ENCODE measurements around the gene ZNF367. TPM values are rescaled to one million over a fixed set of nuclear protein-coding genes. Genes with fewer than 3 reads are reported as not detected.

The ZNF367 gene
- total and polyA plus RNA-seq, 2 of the 4 experiments (the other 2 are of a cell fraction), result 1.1 to 2.7 TPM

DNA sequence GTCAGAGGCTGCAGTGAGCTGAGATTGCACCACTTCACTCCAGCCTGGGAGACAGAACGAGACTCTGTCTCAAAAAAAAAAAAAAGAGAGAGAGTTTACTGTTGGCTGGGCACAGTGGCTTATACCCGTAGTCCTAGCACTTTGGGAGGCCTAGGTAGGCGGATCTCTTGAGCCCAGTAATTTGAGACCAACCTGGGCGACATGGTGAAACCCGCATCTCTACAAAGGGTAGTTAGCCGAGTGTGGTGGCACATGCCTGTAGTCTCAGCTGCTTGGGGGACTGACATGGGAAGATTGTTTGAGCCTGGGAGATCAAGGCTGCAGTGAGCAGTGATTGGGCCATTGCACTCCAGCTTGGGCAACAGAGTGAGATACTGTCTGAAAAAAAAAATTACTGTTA lies 44.4 kb upstream of the ZNF367 start:
- POLR2A ChIA-PET (ENCODE audit: unreplicated experiment), result no interaction called here
- H3K14ac ChIP-seq (replicated peaks; ENCODE audit: low read depth, low read length), result no peak overlapping the region
- BruUV-seq (replicated peaks), result no TSS peak

More for the DNA sequence above, 44.4 kb upstream of the ZNF367 start:
- Histone ChIP-seq H2BK15ac (ENCODE audit: low read depth, low read length) (no peak overlapping the region), H2AFZ (replicated peaks; ENCODE audit: low read length, poor library complexity) (no peak overlapping the region), H3K4ac (ENCODE audit: low read depth, low read length) (no peak overlapping the region), H3K79me1 (ENCODE audit: low read depth in 1 of 2, low read length in 2 of 2) (peaks cover 6 to 37% of the 10 kb centered on the region in 2 experiments; a peak in 3 of 4 replicates), H3K18ac (ENCODE audit: low read depth, low read length) (no peak overlapping the region), H4K20me1 (ENCODE audit: insufficient read depth, low read length) (no peaks in the 10 kb centered on the region), H3K4me3 (ENCODE audit: insufficient read depth, low read depth, low read length) (no peak overlapping the region), H2BK120ac (ENCODE audit: low read depth, low read length) (no peak overlapping the region), H3K9me1 (ENCODE audit: insufficient read depth, low read length) (peaks cover 2% of the 10 kb centered on the region; the same call in 1 of the 2 replicates), H3K9ac (ENCODE audit: low read depth, low read length) (no peak overlapping the region), H3K36me3 (ENCODE audit: control insufficient read depth, insufficient read depth, low read length) (peaks cover 11% of the 10 kb centered on the region), H2BK5ac (ENCODE audit: low read depth, low read length, poor library complexity, severe bottlenecking) (no peak overlapping the region), H3K27ac (ENCODE audit: insufficient read depth, low read length) (no peak overlapping the region), H2AK9ac (replicated peaks; ENCODE audit: low read depth, low read length, poor library complexity) (no peak overlapping the region), H2BK20ac (ENCODE audit: low read depth, low read length) (no peak overlapping the region), H3K9me3 (ENCODE audit: control insufficient read depth, insufficient read depth, low read length) (no peaks in the 10 kb centered on the region), H3K56ac (ENCODE audit: extremely low read depth, insufficient read depth, low read length) (no peak overlapping the region), H3K4me1 (ENCODE audit: control insufficient read depth, insufficient read depth, low read length) (peaks cover 8% of the 10 kb centered on the region), H3K27me3 (ENCODE audit: control insufficient read depth, insufficient read depth, low read length) (no peaks in the 10 kb centered on the region), H3K23ac (ENCODE audit: low read depth, low read length) (no peak overlapping the region), H3K4me2 (ENCODE audit: low read depth, low read length) (no peak overlapping the region), H2AK5ac (ENCODE audit: low read depth, low read length) (no peak overlapping the region), H4K8ac (ENCODE audit: low read depth in 2 of 2, low read length in 2 of 2) (no peak overlapping the region), H4K5ac (ENCODE audit: low read depth, low read length) (no peak overlapping the region), H4K91ac (ENCODE audit: insufficient read depth, low read depth, low read length) (no peak overlapping the region)
- in situ Hi-C loops (cut with MboI; ENCODE audit: low sequenced_read_pairs) (no loop called here), intact Hi-C loops (cut with micrococcal nuclease) (loop anchor here (5.0 kb wide), 1 partner anchor 40 kb away; no protein-coding TSS in a partner anchor), dilution Hi-C loops (cut with HindIII; ENCODE audit: low sequenced_read_pairs, unreplicated experiment) (no loop called here)
- WGBS, 2 experiments (ENCODE audit: extremely low coverage in 2 of 2, insufficient read length in 1 of 2), result 93% methylated on average over 5 of the region's 6 CpGs; no CpG with 5 or more reads in 1 of the 2 experiments
- no peak for TF ChIP-seq MXI1 (IDR thresholded peaks at IDR 0.05; ENCODE audit: borderline replicate concordance, low read depth, low read length)
- no peak for TF ChIP-seq NFE2L2 (IDR thresholded peaks at IDR 0.05; ENCODE audit: low read depth, low read length)
- TF ChIP-seq, protein P1, sequence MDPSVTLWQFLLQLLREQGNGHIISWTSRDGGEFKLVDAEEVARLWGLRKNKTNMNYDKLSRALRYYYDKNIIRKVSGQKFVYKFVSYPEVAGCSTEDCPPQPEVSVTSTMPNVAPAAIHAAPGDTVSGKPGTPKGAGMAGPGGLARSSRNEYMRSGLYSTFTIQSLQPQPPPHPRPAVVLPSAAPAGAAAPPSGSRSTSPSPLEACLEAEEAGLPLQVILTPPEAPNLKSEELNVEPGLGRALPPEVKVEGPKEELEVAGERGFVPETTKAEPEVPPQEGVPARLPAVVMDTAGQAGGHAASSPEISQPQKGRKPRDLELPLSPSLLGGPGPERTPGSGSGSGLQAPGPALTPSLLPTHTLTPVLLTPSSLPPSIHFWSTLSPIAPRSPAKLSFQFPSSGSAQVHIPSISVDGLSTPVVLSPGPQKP (IDR thresholded peaks at IDR 0.05; ENCODE audit: borderline replicate concordance, low read depth, low read length), result no peak
- no peak for TF ChIP-seq MAZ (IDR thresholded peaks at IDR 0.05; ENCODE audit: borderline replicate concordance, low read depth, low read length)
- no peak for TF ChIP-seq SMC3 (IDR thresholded peaks at IDR 0.05; ENCODE audit: low read depth, low read length)
- no peak for TF ChIP-seq CEBPB (IDR thresholded peaks at IDR 0.05; ENCODE audit: low read depth, low read length)
- TF ChIP-seq, protein P2, sequence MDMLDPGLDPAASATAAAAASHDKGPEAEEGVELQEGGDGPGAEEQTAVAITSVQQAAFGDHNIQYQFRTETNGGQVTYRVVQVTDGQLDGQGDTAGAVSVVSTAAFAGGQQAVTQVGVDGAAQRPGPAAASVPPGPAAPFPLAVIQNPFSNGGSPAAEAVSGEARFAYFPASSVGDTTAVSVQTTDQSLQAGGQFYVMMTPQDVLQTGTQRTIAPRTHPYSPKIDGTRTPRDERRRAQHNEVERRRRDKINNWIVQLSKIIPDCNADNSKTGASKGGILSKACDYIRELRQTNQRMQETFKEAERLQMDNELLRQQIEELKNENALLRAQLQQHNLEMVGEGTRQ (IDR thresholded peaks at IDR 0.05; ENCODE audit: low read depth, low read length), result no peak
- no peak for TF ChIP-seq RFX5 (IDR thresholded peaks at IDR 0.05; ENCODE audit: low read depth, low read length)
- TF ChIP-seq, protein P3, sequence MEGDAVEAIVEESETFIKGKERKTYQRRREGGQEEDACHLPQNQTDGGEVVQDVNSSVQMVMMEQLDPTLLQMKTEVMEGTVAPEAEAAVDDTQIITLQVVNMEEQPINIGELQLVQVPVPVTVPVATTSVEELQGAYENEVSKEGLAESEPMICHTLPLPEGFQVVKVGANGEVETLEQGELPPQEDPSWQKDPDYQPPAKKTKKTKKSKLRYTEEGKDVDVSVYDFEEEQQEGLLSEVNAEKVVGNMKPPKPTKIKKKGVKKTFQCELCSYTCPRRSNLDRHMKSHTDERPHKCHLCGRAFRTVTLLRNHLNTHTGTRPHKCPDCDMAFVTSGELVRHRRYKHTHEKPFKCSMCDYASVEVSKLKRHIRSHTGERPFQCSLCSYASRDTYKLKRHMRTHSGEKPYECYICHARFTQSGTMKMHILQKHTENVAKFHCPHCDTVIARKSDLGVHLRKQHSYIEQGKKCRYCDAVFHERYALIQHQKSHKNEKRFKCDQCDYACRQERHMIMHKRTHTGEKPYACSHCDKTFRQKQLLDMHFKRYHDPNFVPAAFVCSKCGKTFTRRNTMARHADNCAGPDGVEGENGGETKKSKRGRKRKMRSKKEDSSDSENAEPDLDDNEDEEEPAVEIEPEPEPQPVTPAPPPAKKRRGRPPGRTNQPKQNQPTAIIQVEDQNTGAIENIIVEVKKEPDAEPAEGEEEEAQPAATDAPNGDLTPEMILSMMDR (conservative IDR thresholded peaks at IDR 0.05; ENCODE audit: low read depth, low read length), result no peak
- TF ChIP-seq FOS (IDR thresholded peaks at IDR 0.05; ENCODE audit: low read depth, low read length), result no peak
- TF ChIP-seq BHLHE40 (IDR thresholded peaks at IDR 0.05; ENCODE audit: low read depth, low read length), result no peak
- TF ChIP-seq RAD21 (IDR thresholded peaks at IDR 0.05; ENCODE audit: low read length), result no peak
- CTCF ChIA-PET, result interaction anchor here (1.1 kb wide), 1 partner anchor 38 kb away, joined by 3 read pairs; no protein-coding TSS in a partner anchor
- no peak for ATAC-seq (ENCODE audit: low read depth)
- DNase-seq, result no peak

All from IMR-90 (cell line).